Activated naive CD4-positive, alpha-beta T cell treated with anti-CD3 and anti-CD28 coated beads, Interleukin-2, amount 50 U/mL, for 72 hours (primary cell): ENCODE measurements around the gene NFE2L1. TPM values are rescaled to one million over a fixed set of nuclear protein-coding genes. Genes with fewer than 3 reads are reported as not detected.
A peak's percentile ranks its signal among the peaks of the same experiment; 100 is the strongest.
"Not testable (repeated sequence)": the region's sequence is repeated elsewhere in the genome, so short reads cannot be mapped to it uniquely, and the experiment has no call there.

Source experiments
- ATAC-seq, 2 donors: fragments of 150-1000 bp; cut with Tn5 transposase; 2 replicates each; pipeline ENCODE4 v1.10.0; 2021; ENCODE audit warnings: mild to moderate bottlenecking in 2 of 2, moderate library complexity in 2 of 2
- DNase-seq, 2 donors: peaks; one replicate each; pipeline ENCODE4 v3.0.0; 2021 to 2022; ENCODE audit warnings: low spot score in 2 of 2
- H3K27ac Mint-ChIP-seq, 2 donors: one replicate each; pipeline ENCODE4 v1.8.0; 2022; ENCODE audit warnings: mild to moderate bottlenecking in 2 of 2, mixed read lengths in 2 of 2
- H3K36me3 Mint-ChIP-seq, 2 donors: one replicate each; pipeline ENCODE4 v1.8.0; 2022; ENCODE audit warnings: mixed read lengths in 2 of 2
- H3K9me3 Mint-ChIP-seq, 2 donors: one replicate each; pipeline ENCODE4 v1.8.0; 2022; ENCODE audit warnings: mixed read lengths in 2 of 2
- total RNA-seq, 2 donors: library from RNA; stranded (reverse); gene quantifications; one replicate each; pipeline ENCODE4 v1.2.3, GENCODE V29; 2022

NFE2L1 gene, protein sequence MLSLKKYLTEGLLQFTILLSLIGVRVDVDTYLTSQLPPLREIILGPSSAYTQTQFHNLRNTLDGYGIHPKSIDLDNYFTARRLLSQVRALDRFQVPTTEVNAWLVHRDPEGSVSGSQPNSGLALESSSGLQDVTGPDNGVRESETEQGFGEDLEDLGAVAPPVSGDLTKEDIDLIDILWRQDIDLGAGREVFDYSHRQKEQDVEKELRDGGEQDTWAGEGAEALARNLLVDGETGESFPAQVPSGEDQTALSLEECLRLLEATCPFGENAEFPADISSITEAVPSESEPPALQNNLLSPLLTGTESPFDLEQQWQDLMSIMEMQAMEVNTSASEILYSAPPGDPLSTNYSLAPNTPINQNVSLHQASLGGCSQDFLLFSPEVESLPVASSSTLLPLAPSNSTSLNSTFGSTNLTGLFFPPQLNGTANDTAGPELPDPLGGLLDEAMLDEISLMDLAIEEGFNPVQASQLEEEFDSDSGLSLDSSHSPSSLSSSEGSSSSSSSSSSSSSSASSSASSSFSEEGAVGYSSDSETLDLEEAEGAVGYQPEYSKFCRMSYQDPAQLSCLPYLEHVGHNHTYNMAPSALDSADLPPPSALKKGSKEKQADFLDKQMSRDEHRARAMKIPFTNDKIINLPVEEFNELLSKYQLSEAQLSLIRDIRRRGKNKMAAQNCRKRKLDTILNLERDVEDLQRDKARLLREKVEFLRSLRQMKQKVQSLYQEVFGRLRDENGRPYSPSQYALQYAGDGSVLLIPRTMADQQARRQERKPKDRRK
- total RNA-seq, result 10 to 100 TPM; 81.9 to 92.5 TPM

DNA sequence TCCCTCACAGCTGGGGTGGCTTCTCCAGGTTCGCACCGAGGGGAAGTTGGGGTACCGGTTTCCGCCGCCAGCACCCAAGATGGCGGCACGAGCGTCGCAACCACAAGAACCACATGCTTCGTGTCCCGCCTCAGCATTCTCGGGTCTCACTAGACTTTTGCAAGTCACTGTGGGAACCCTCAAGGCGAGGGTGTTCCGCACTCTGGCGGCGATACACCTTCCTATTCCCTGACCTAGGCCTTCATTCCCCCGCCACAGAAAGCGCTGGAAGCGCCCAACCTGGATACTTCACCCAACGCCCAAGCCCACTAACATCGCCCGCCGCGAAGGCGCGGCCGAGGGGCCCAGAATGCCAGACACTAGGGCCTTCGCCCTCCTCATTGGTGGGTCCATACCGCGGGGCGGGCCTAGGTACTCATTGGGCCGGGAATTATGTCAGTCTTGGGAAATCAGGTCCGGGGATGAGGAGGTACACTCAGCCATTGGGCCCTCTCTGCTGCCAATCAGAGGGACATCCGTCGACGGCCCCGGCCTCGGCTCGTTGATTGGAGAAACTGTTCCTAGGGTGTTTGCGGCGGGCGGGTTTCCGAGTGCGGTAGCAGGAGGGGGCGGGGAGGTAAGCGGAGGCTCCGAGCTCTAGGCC lies at the start of gene NFE2L1:
NFE2L1 (plus strand) TSS at position 619 of the 643 bp plus-strand sequence. CDS start 2,760 bp downstream, outside the sequence.
- peak; percentile 96 to 98 for ATAC-seq
- Mint-ChIP-seq H3K36me3 (peaks cover 42 to 47% of the 10 kb centered on the region in 2 donors), H3K9me3 (no peaks in the 10 kb centered on the region)

DNA sequence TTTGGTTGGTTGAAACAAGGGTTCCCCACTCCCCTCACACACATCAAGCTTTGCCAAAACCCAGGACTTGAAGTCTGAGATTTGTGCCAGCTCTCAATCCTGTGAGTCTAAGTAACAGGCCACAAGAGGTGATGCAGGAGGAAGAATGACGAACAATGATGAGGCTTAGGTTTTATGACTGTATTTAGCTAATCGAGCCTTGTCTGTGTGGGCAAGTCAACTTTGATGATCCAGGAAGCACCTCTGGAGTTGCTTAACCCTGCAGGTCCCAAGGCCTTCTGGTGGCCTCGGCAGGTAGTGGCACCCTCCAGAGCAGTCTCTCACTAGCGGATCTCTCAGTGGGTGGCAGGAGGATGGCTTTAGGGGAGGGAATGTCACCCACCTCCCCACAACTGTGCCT lies 48.6 kb upstream of the NFE2L1 start:
- peak; percentile 61 to 82 for ATAC-seq
- no peak for DNase-seq
- Mint-ChIP-seq H3K9me3 (no peaks in the 10 kb centered on the region), H3K27ac (no peak overlapping the region), H3K36me3 (no peaks in the 10 kb centered on the region)

More for the DNA sequence above, at the start of gene NFE2L1:
- H3K27ac Mint-ChIP-seq, result peak within 1 kb of the TSS; percentile 93 to 100
- DNase-seq, result peak; percentile 92 to 99

DNA sequence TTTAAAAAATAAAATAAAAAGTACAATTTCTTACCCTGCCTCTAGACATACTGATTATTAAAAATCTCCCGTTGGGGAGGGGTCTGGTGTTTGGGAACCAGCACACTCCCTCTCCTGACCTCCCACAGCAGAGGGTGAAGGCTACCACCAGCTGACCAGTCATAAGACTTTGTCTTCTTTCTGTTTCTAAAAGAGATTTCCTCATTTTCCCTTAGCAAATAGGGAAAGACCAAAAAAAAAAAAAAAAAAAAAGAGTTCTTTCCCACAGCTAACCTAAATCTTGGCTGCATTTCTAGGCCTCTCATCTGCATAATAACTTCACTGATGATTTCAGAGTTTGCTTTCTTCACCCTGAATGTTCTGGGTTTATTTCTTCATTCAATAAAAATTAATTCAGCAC lies 47.0 kb upstream of the NFE2L1 start:
- DNase-seq, result no peak
- no peak for ATAC-seq
- Mint-ChIP-seq H3K27ac (no peak overlapping the region), H3K9me3 (no peaks in the 10 kb centered on the region), H3K36me3 (no peaks in the 10 kb centered on the region)

DNA sequence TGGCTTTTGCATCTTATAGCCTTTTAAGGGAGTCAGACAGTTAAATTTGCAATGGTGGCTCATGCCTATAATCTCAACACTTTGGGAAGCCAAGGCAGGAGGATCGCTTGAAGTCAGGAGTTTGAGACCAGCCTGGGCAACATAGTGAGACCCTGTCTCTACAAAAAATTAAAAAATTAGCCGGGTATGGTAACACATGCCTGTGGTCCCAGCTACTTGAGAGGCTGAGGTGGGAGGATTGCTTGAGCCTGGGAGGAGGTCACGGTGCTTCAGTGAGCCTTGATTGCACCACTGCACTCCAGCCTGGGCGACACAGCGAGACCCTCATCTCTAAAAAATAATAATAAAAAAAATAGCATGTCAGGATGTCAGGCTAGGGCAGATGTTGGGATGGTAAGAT lies 46.5 kb upstream of the NFE2L1 start:
- DNase-seq, ATAC-seq: not testable (repeated sequence)

DNA sequence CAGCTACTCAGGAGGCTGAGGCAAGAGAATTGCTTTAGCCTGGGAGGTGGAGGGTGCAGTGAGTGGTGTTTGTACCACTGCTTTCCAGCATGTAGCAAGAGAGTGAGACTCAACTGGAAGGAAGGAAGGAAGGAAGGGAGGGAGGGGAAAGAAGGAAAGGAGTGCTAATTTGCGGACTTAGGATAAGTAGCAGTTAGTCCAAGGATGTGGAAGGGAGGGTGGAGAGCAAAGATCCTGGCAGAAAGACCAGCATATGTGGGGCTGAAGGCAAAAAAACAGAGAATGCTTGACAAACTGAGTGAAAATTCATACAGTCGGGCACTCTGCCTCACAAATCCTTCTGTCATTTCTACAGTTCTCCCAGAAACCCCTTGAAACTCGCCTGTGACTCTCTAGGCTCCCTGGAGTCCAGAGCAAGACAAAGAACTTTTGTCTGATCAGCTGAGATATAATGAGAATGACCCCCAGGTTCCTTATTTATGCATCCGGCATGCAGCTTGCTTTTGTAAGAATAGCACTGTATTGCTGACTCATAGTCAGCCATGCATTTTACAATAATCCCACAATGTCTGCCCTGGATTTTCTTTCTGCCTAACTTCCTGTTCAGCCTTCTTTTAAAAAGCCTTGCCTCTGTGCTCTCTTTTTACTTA lies 45.8 kb upstream of the NFE2L1 start:
- Mint-ChIP-seq H3K27ac (peak overlapping the region in 1 of 2 donors; percentile 25), H3K36me3 (no peaks in the 10 kb centered on the region), H3K9me3 (no peaks in the 10 kb centered on the region)
- no peak for DNase-seq
- ATAC-seq, result no peak

More for the DNA sequence above, 46.5 kb upstream of the NFE2L1 start:
- H3K9me3 Mint-ChIP-seq, H3K27ac Mint-ChIP-seq, H3K36me3 Mint-ChIP-seq: not testable (repeated sequence)

DNA sequence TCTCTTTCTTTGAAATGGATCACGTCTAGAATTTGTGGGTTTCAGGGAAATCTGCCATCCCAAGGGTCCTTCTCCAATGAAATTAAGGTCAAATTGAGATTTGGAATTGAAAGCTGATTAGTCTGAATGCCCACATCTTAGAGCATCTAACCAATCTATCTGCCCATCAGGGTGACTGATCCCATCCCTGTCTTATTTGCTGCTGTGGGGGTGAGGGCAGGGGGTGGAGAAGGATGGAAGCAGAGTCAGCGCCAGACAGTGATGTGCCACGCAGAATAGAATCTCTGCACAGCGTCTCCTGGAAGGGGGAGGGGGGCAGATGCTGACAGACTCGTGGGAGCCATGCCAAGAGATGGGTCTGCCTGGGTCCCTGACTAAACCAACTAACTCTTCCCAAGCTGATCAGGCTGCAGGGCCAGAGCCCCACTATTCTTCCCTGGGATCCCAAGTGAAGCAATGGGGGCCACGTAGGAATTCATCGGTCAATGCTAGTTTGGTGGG lies 45.2 kb upstream of the NFE2L1 start:
- H3K27ac Mint-ChIP-seq, result no peak overlapping the region
- H3K36me3 Mint-ChIP-seq, result no peaks in the 10 kb centered on the region
- ATAC-seq (no peak), DNase-seq (no peak)
- no peaks in the 10 kb centered on the region for H3K9me3 Mint-ChIP-seq

DNA sequence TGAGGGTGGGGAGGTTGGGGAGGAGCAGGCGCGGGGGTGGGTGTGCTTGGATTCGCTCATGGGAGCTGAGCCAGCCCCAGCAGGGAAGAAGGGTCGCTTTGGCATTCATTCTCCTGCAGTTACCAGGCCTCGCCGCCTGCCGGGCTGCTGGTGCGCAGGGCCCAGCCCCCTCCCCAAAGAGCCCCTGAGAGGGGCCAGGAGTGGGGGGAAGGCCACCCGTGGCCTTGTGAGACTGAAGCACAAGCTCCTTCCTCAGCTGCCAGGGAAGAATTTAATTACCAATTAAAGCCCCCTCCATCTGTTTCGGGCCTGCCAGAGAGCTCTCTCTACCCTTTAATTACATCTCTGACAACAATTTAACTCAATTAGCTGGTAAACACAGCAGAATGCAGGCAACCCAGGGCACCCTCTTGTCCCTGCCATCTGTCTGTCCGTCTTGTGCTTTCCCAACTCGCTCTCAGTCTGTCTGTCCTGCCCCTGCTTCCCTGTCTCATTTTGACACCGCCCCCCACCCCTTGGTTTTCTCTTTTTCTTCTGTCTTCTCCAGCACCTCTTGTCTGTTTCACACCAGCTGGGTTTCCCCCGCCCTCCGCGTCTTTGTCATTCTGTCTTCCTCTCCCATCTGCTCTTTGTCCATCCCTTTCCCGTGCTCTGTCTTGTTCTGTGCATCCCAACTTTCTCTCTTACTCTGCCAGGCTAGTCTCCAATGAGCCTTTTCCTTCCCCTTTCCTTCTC lies 44.6 kb upstream of the NFE2L1 start:
- no peaks in the 10 kb centered on the region for H3K9me3 Mint-ChIP-seq
- ATAC-seq (no peak), DNase-seq (no peak)
- no peaks in the 10 kb centered on the region for H3K36me3 Mint-ChIP-seq
- no peak overlapping the region for H3K27ac Mint-ChIP-seq

DNA sequence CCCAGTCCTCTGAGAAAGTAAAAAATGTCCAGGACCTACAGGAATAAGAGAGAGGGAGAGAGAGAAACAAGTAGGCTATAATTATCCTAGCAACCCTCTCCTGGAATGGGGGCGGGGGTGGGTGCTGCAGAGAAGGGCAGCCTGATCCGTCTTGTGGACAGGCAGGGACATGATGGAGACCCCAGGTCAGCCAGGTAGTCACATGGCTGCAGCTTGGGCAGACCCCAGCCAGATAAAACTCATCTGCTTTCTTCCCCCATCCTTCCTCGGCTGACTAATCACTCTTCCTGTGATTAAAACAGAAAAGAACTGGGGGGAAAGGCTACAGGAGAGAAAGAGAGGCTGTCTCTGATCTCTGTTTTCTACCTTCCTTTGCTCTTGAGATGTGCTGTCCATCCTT lies 43.2 kb upstream of the NFE2L1 start:
- no peak overlapping the region for H3K27ac Mint-ChIP-seq
- DNase-seq (no peak), ATAC-seq (peak in 1 of 2 donors; percentile 43)
- no peaks in the 10 kb centered on the region for H3K9me3 Mint-ChIP-seq
- H3K36me3 Mint-ChIP-seq, result no peaks in the 10 kb centered on the region

DNA sequence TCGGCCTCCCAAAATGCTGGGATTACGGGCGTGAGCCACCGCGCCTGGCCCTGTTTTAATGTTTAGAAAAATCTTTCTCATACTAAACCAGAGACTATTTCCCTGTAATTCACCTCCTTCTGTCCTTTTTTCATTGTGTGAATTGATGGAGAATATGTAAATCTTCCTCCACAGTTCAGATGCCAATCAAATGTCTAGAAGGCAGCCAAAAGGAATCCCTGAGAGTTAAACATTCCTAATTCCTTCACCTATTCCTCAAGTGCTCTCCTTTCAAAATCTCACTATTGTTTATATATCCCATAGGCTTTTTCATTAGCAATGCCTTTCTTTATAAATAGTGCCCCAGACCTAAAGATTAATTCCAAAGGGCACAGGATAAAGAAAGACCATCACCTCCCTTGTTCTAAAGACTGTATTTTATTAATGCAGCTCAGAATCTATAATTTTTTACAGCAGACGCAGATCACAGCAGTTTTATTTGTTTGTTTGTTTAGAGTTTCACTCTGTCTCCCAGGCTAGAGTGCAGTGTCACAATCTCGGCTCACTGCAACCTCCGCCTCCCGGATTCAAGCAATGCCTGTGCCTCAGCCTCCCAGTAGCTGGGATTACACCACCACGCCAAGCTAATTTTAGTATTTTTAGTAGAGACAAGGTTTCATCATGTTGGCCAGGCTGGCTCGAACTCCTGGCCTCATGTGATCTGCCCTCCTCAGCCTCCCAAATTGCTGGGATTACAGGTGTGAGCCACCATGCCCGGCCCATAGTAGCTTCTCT lies 41.0 kb upstream of the NFE2L1 start:
- ATAC-seq (no peak), DNase-seq (no peak)
- H3K9me3 Mint-ChIP-seq, result no peaks in the 10 kb centered on the region
- H3K27ac Mint-ChIP-seq, result no peak overlapping the region
- no peaks in the 10 kb centered on the region for H3K36me3 Mint-ChIP-seq

DNA sequence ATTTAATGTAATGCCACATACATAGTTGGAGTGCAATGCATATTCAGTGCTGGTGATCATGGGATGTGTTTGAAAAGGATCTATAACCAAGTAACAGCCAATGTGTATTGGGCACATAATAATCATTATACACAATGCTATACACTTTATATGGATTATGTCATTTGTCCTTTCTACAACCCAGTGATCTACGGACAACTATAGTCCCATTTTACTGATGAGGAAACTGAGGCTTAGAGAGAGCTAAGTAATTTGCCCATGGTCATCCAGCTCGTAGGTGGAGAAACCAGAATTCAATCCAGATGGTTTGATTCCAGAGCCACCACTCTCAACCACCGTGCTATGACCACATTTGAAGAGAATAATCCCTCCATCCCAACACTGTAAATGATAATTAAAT lies 38.0 kb upstream of the NFE2L1 start:
- Mint-ChIP-seq H3K36me3 (no peaks in the 10 kb centered on the region), H3K27ac (no peak overlapping the region), H3K9me3 (no peaks in the 10 kb centered on the region)
- DNase-seq, result no peak
- no peak for ATAC-seq

DNA sequence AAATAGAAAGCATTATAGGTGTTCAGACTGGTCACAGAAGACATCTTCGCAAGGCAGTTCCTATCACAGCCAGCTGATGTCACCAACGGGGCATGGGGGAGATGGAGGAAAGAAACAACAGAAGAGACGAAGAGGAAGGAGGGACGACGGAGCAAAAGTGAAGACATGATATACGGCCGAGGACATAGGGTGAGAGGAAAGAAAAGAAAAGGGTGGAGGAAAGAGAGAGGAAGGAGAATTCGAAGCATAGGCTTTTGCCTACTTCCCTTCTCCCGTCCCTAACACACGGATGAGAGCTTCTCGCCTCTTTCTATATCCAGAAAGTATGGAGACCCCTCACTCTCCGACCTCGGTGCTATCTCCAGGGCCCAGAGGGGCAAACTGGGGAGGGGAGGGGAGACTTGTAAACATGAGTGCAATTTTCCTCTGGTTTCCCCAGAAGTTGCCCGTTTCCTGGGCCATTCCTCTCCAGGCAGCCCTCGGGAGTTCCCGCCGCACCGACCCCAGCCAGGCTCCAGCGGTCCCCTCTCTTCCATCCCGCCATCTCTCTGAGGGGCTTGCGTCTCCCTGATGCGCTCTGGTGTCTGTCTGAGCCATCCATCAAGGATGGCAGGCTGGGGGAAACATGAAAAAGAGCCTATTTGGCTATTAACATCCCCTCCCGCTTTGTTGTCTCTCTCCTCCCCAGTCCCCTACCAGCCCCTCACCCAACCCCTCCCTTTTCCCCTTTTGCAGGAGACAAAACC lies 36.6 kb upstream of the NFE2L1 start:
- no peak overlapping the region for H3K27ac Mint-ChIP-seq
- H3K9me3 Mint-ChIP-seq, result no peaks in the 10 kb centered on the region
- ATAC-seq (peak; percentile 53 to 75), DNase-seq (peak in 1 of 2 donors; percentile 54)
- no peaks in the 10 kb centered on the region for H3K36me3 Mint-ChIP-seq

DNA sequence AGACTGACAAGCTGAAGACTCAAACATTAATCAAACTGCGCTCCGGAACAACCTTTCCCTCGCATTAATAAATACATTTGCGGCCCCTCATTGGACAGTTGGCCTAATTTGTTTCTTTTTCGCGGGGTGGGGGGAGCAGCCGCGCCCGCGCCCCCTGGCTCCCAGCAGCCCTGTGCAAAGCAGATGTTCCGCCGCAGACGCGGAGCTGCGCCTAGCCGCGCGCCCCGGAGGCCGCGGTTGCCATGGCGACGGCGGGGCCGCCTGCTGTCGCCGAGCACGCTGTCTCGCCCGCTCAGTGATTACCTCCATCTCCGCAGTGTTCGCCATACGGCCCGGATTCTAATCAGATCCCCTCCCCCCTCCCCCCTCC lies 36.0 kb upstream of the NFE2L1 start:
- peak in 1 of 2 donors; percentile 72 for DNase-seq
- no peaks in the 10 kb centered on the region for H3K9me3 Mint-ChIP-seq
- ATAC-seq, result peak; percentile 59 to 87
- no peak overlapping the region for H3K27ac Mint-ChIP-seq
- H3K36me3 Mint-ChIP-seq, result no peaks in the 10 kb centered on the region

DNA sequence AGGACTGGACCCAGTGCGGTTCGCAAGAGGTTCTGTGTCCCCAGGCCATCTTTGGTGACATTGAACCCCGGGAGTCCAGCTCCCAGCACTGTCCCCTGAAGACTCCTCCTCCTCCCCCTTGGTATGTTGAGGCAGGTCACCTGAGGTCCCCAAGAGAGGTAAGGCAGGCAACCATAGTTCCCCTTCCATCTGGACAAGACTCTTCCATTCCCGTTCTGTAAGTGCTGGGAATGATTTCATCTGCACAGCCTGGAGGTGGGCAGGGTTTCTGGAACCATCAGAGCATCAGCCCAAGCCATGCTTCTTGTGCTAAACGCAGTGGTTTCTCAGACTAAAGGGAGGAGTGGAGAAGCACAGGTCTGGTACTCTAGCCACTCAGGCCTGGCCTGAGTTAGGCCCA lies 35.5 kb upstream of the NFE2L1 start:
- no peak overlapping the region for H3K27ac Mint-ChIP-seq
- no peaks in the 10 kb centered on the region for H3K36me3 Mint-ChIP-seq
- no peak for DNase-seq
- ATAC-seq, result no peak
- H3K9me3 Mint-ChIP-seq, result no peaks in the 10 kb centered on the region

DNA sequence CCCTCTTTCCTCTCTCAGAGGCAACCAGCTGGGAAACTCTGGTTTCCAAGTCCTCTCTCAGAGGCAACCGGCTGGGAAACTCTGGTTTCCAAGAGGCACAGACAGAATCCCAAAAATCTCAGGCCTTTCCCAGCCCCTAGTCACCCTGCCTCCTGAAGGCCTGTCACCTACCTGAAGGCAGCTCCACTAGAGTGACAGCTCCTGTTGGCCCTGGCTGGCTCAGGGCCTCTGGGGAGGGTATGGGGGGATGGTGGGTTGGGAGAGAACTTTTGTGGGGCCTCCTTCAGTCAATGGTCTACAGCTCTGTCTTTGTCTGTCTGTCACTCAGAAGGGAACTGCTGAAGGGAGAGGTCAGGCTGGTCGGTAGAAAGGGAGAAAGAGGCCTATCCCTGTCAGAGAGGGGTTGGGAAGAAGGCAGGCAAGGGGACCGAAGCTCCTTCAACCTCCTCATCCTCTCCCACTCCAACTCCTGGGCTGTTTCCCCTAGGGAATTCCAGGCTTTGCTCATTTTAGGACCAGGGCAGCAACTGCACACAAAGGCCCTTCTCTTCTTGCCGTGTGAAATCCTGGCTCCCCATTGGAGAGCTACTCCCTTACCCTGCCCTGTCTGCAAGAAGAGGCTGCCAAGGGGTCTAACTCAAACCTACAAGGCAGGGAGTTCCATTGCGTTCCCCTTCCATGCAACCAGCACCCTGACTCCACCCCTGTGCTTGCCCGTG lies 34.1 kb upstream of the NFE2L1 start:
- Mint-ChIP-seq H3K36me3 (no peaks in the 10 kb centered on the region), H3K9me3 (no peaks in the 10 kb centered on the region), H3K27ac (no peak overlapping the region)
- ATAC-seq (no peak), DNase-seq (no peak)
